GM04504 (cell line): ENCODE results near the gene MFAP4.

ENCODE experiments used
- DNase-seq: peaks from one replicate; pipeline ENCODE4 v3.0.0-alpha.2; 2012; ENCODE audit warnings: low read depth

The MFAP4 gene

DNA sequence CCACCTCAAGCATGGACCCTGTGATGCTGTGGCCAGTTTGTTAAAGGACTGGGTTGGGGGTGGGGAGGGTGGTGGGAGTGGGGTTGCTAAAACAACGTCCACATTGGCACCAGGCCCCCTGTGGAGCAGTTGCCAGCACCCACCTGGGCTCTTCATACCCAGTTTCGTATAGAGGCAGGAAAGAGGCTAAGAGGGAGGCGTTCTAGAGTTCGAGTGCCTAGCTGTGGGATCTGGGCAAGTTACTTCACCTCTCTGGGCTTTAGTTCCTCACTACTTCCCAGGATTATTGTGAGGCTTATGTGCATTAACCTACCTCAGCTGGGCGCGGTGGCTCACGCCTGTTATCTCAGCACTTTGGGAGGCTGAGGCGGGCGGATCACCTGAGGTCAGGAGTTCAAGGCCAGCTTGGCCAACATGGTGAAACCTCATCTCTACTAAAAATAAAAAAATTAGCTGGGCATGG, 1.4 kb downstream of the MFAP4 start:
- DNase-seq: no peak

DNA sequence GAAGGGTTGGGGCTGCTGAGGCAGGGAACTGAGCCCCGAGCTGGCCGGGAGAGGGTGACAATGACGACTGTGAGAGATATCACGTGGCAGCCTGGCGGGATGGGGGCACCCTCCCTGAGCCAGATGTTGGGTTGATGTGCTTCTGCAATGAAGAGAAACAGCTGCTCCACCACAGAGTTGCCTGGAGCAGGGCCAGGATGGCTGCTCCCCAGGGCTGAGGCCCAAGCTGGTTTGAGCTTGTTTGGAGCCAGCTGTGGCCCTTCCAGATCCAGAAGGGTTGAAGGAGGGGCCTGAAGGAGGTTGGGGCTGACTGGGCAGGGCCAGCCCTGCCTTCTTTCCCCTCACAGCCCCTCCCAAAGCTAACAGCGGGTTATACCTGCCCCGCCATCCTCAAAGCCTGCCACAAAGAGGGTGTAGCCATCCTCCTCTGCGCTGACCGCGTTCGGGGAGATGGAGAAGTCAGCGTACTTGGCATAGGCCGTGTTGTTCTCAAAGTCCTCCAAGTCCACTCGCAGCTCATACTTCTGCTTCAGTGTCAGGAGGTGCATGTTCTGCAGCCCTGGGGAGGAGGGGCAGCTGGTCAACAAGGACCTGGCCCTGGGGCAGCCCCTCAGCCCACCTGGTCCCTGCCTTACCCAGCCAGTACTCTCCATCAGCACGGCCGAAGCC, 2.1 kb downstream of the MFAP4 start:
- peak; percentile 88 for DNase-seq

DNA sequence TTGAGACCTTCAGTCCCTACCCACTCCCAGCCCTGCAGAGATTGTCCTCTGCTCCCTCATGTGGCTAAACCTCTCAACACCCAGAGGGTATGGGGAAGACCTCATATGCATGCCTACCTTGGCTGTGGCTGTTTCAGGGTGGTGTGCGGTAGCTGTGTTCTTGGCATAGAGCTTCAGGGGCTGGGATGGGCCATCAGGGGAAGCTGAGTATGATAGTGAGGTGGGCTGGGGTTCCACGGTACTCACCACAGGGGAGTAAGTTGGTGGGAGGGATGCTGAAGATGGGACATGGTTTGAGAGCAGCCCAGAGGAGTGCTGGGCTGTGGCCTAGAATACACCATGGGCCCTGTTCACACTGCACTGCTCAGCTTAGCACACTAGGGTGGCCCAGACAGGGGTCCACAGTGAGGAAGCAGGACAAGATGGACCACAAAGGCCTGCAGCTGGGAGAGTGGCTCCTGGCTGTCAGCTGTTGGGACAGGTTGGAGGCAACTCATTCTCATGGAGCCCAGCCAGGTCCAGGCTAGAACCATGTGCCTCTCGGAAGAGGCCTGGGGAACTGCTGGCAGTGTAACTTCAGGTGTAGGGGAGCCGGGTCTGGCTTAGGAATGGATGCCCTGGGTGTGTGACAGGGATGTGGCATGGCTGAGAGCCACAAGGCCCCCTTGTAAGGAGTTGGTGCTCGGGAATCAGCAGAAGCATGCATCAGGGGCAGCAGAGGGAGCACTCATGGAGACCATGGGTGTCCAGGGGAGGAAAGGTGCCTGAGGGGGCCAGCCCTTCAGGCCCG, 3.1 kb downstream of the MFAP4 start:
- no peak for DNase-seq

DNA sequence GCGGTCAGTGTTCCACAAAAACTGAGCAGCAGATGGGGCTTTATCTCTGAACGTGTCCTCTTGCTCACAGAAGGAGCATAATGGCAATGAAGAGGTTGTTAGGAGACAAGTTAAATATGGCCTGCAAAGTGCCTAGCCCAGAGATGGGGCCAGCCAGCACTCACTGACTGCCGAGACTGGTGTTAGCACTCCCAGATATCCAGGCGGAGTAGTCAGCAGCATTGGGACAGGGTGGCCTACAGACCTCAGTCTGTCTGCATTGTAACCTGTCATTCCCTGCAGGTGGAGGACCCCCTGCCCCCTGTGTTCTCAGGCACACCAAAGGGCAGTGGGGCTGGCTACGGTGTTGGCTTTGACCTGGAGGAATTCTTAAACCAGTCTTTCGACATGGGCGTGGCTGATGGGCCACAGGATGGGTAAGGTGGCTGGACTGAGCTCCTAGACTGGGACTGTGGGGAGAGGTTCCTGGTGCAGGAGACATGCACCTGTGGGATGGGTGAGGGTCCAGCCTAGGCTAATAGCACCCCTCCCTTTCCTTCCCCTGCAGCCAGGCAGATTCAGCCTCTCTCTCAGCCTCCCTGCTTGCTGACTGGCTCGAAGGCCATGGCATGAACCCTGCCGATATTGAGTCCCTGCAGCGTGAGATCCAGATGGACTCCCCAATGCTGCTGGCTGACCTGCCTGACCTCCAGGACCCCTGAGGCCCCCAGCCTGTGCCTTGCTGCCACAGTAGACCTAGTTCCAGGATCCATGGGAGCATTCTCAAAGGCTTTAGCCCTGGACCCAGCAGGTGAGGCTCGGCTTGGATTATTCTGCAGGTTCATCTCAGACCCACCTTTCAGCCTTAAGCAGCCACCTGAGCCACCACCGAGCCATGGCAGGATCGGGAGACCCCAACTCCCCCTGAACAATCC, 4.2 kb downstream of the MFAP4 start:
- DNase-seq: no peak

DNA sequence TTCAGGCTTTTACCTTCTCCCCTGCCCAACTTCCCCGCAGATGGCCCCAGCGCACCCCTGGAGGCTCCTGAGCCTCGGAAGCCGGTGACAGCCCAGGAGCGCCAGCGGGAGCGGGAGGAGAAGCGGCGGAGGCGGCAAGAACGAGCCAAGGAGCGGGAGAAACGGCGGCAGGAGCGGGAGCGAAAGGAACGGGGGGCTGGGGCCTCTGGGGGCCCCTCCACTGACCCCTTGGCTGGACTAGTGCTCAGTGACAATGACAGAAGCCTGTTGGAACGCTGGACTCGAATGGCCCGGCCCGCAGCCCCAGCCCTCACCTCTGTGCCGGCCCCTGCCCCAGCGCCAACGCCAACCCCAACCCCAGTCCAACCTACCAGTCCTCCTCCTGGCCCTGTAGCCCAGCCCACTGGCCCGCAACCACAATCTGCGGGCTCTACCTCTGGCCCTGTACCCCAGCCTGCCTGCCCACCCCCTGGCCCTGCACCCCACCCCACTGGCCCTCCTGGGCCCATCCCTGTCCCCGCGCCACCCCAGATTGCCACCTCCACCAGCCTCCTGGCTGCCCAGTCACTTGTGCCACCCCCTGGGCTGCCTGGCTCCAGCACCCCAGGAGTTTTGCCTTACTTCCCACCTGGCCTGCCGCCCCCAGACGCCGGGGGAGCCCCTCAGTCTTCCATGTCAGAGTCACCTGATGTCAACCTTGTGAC, 5.1 kb downstream of the MFAP4 start:
- no peak for DNase-seq

DNA sequence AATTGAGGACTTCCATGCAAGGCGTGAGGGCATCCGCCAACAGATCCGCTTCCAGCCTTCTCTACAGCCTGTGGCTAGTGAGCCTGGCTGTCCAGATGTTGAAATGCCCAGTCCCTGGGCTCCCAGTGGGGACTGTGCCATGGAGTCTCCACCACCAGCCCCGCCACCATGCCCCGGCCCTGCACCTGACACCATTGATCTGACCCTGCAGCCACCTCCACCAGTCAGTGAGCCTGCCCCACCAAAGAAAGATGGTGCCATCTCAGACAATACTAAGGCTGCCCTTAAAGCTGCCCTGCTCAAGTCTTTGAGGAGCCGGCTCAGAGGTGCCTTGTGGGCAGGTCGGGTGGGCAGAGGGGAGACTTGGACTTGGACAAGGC, 5.6 kb downstream of the MFAP4 start:
- no peak for DNase-seq

DNA sequence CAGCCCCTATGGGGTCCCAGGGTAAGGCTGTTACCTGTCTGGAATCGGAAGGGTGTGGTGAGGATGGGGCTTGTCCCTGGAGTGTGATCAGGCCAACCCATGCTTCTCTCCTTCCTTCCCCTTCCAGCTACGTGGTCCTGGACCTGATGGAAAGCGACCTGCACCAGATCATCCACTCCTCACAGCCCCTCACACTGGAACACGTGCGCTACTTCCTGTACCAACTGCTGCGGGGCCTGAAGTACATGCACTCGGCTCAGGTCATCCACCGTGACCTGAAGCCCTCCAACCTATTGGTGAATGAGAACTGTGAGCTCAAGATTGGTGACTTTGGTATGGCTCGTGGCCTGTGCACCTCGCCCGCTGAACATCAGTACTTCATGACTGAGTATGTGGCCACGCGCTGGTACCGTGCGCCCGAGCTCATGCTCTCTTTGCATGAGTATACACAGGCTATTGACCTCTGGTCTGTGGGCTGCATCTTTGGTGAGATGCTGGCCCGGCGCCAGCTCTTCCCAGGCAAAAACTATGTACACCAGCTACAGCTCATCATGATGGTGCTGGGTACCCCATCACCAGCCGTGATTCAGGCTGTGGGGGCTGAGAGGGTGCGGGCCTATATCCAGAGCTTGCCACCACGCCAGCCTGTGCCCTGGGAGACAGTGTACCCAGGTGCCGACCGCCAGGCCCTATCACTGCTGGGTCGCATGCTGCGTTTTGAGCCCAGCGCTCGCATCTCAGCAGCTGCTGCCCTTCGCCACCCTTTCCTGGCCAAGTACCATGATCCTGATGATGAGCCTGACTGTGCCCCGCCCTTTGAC, 6.3 kb downstream of the MFAP4 start:
- no peak for DNase-seq

DNA sequence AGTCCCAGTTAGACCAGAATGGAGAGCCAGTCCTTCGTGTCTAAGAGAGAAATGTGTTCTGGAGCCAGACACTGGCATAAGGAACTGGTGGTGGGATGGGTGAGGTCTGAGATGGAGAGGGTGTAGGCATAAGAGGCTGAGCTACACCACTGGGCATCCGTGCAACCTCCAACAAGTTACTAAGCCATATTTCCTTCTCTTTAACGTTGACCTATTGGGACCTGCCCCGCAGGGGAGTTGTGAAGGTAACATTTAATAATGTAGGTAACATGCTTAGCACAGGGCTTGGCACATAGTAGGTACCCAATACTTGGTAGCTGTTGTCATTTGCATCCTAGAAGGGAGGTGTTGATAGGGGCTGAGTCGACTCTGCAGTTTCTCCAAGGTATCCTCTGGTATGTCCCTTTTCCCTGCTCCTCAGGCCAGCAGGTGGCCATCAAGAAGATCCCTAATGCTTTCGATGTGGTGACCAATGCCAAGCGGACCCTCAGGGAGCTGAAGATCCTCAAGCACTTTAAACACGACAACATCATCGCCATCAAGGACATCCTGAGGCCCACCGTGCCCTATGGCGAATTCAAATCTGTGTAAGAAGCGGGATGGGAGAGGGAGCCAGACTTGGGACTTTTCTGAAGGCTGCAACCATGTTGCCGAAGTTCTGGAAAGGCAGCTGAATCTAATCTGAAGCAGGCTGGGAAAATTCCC, 7.5 kb downstream of the MFAP4 start:
- DNase-seq: no peak

DNA sequence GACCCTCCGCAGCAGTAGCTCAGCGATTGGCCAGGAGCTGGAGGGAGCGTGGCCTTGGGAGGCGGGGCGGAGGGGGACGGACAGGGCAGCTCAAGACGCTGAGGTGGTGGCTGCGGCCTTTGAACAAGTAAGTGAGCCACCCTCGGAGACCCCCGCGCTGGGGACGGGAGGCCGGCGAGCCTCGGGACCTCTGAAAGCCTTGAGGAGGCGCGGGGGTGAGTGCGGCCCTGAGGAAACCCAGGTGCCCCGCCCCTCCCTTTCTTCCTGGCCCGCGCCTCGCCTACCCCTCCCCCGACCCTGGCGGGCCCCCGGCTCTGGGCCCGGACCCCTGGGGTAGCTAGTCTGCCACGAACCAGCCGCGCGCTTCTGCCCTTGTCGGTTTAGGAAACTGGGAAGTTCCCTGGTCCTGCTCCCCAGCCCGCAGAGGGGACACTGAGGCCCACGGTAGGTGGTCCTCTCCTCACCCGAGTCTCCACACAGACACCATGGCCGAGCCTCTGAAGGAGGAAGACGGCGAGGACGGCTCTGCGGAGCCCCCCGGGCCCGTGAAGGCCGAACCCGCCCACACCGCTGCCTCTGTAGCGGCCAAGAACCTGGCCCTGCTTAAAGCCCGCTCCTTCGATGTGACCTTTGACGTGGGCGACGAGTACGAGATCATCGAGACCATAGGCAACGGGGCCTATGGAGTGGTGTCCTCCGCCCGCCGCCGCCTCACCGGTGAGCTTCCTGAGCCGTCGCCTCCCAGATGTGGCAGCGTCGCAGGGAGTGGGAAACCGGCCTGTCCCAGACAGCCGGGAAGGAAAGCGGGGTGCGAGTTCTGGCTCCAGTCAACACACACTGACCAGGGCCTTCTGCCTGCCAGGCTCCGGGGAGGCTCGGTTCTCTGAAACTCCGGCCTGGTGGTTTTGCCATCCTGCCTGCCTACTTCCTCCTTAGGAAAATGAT, 8.3 kb downstream of the MFAP4 start, which contains the start of gene MAPK7:
MAPK7 (plus strand) TSS at position 83 of the 945 bp plus-strand sequence; CDS start at position 486, 403 bp downstream.
- DNase-seq: no peak

DNA sequence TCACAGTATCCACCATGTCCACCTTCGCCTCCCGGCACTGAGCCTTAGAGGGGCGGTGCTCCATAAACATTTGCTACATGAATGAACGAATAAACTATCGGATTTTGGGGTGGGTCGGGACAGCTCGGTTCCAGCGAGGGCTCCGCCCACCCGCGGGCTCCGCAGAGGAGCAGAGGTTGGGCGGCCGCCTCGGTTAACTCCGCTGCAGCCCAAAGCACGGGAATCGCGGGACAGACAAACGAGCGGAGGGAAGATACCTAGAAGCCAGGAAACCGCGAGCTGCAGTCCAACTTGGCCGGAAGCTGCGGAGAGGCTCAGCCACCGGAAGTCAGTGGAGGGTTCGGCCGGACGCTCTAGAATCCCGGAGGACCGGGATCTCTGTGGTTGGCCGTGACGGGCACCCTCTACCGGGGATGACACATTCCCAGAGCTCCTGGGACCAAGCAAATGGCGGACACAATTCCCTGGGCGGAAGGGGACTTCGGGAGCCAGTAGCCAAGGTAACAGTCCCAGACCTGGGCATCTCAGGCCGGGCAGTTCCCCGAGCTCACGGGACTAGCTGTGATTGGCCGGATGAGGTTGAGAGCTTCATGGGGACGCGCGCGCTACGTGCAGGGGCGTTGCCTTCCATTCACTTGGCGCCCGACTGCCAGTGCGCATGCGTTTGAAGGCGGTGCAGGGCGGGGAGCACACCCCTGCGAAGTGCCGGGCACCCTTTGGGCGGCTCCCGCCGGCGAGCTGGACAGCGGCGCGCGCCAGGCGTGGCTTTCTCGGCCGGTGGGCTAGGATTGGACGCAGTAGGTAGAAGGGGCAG, 9.2 kb downstream of the MFAP4 start:
- DNase-seq: peak; percentile 98

DNA sequence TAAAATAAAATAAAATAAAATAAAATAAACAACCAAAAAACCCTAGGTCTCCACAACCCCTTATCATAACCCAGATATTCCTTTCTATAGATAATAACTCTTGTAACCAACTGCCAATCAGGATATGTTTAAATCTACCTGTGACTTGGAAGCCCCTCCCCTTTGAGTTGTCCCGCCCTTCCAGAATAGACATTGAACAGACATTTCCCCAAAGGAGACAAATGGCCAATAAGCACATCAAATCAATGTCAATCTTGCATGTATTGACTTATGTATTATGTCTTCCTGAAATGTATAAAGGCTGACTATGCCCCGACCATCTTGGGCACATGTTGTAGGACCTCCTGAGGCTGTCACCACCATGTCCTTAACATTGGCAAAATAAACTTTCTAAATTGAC, 10.2 kb downstream of the MFAP4 start:
- DNase-seq: no peak

DNA sequence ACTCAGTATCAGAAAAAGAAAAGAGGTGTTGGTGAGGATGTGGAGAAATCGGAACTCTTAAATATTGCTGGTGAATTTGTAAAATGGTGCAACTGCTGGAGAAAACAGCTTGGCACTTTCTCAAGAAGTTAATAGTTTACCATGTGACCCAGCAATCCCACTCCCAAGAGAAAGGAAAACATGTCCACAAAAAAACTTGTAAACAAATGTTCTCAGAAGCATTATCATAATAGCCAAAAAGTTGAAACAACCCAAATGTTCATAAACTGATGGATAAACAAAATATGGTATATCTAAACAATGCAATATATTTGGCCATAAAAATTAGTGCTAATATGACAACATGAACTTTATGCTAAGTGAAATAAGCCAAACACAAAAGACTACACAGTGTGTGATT, 11.3 kb downstream of the MFAP4 start:
- no peak for DNase-seq

DNA sequence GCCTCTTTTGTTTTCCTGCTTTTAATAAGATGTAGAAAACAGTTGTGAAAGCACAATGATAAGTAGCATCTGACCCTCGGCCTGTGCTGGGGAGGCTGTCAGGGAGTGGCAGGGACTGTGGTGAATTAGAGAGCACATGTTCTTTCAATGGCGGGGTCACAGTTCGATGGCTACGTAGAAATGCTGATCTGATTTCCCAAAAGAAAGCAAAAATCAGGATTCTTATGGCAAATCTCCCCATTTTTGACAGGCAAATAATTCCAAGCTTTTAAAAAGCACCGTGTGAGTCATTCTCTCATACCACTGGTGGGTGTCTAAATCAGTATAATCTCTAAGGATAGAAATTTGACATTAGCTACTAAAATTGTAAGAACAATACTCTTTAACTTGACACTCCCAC, 12.9 kb downstream of the MFAP4 start:
- no peak for DNase-seq

DNA sequence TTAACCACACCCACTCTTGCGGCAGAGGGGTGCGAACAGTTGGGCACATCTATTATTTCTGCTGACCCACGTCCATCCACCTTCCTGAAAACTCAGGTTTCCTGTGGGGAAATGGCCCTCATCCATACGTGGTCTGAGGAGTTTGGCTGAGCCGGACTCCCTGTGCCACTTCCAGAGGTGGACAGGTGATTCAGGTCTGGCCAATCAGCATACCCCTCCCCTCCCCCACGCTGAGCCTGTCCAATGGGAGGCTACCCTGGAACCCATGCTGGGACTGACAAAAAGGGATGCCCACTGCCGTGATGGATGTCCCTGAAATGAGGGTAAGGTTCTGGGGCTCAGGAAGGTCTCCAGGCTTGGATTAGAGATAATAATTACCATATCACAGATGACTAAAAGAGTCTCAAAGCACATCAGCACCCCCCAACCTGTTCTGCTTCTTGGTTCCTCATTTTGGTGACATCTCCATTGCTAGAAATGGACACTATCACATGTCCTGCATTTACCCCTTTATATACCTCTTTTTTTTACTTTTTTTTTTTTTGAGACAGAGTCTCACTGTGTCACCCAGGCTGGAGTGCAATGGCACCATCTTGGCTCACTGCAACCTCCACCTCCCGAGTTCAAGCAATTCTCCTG, 14.0 kb downstream of the MFAP4 start:
- DNase-seq: no peak

DNA sequence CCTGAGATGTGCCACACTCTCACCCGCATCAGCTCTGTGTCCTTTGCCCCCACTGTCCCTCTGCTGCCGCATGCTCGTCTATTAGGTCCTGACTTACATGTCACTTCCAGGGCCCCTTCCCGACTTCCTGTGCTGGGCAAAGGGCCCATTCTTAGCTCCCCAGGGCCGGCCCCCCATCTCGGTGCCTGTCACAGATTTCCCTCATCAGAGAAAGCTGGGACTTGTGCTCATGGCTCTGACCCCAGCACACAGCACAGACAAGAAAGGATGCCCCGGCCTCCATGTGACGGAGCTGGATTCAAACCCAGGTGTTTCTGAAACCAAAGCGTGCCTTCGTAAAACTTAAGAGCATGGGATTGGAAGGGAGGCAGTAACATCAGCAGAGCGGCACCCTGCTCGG, 14.6 kb downstream of the MFAP4 start:
- DNase-seq: no peak

DNA sequence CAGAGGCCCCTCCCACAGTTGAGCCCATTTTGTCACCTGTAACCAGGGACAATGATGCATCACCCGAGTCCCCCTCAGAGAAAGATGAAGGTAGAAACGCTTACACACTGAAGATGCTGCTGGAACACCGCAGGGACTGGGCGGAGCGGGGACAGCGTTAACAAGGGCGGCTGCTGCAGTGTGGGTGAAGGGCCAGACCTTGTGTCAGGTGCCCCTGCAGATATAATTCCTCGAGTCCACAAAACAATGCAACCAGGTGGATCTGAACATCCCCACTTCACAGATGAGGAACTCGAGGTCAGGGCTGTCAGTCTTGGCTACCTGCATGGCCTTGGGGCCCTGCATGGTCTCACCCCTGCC, 15.0 kb downstream of the MFAP4 start:
- DNase-seq: no peak

DNA sequence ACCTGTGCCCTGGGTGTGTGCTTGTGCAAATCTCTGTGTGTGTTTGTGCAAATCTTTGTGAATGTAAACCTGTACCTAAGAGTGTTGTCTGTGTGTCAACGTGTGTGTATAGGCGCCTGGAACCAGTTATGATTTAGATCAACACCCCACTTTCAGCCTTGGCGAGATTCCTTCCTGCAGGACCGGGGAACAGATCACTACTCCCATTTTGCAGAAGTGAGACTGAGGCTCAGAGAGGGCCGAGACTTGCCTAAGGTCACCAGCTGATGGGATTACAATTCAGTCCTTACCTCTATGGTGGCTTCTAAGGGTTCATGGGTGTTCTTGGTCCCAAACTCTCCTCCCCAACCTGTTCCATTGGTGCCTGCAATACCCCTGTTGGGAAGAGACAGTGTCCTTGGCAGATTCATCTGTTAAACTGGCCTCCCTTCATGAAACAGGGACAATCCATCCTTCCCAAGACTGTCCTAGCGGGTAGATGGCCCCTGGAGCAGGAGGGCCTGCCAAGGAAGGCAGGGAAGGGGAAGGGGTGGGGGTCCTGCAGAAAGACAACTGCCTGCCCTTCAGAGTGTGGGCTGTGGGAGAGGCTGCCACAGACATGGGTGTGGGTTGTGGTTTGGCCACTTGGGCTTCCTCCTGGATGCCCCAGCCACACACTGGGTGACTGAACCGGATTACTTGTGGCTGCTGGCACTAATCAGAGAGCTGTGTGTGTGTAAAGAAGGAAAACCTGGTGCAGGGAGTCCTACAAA, 15.6 kb downstream of the MFAP4 start:
- no peak for DNase-seq
